VCaP (cell line): ENCODE measurements around the gene UHRF2.
"Not testable (repeated sequence)": the region's sequence is repeated elsewhere in the genome, so short reads cannot be mapped to it uniquely, and the experiment has no call there.

Experiments
- H3K27ac ChIP-seq: fragments of 450-650 bp; 2 replicates; pipeline ENCODE4 v1.5.1; 2017
- CTCF ChIP-seq: fragments of 450-650 bp; conservative IDR thresholded peaks from 2 replicates; pipeline ENCODE4 v1.5.1; 2017; ENCODE audit warnings: mild to moderate bottlenecking, moderate library complexity

UHRF2 gene

GRCh38 chr9:6412487-6413364 is at the start of gene UHRF2:
Gene UHRF2, plus strand, starts transcription at chr9:6413199. Its CDS starts 292 bp downstream, at chr9:6413491.
- H3K27ac ChIP-seq, result peak within 1 kb of the TSS; percentile 92
- no peak for TF ChIP-seq CTCF

GRCh38 chr9:6367128-6367890 is 45.7 kb upstream of the UHRF2 start:
- H3K27ac ChIP-seq, result no peak overlapping the region
- no peak for TF ChIP-seq CTCF

GRCh38 chr9:6368831-6369230 is 44.2 kb upstream of the UHRF2 start:
- no peak for TF ChIP-seq CTCF
- no peak overlapping the region for H3K27ac ChIP-seq

GRCh38 chr9:6381477-6382012 is 31.5 kb upstream of the UHRF2 start:
- not testable (repeated sequence) for H3K27ac ChIP-seq

- no peak overlapping the region for H3K27ac ChIP-seq
- TF ChIP-seq CTCF, result no peak
Measured at GRCh38 chr9:6382681-6383080, 30.3 kb upstream of the UHRF2 start.

- no peak overlapping the region for H3K27ac ChIP-seq
Measured at GRCh38 chr9:6383551-6384225, 29.3 kb upstream of the UHRF2 start.

GRCh38 chr9:6384732-6385131 is 28.3 kb upstream of the UHRF2 start:
- H3K27ac ChIP-seq, result no peak overlapping the region
- TF ChIP-seq CTCF, result no peak

More at GRCh38 chr9:6383551-6384225, 29.3 kb upstream of the UHRF2 start:
- TF ChIP-seq CTCF, result no peak
